NAMALWA (cell line): ENCODE data around the gene SEC24B.
"Not testable (repeated sequence)": the region's sequence is repeated elsewhere in the genome, so short reads cannot be mapped to it uniquely, and the experiment has no call there.

Source experiments
- DNase-seq: peaks from one replicate; pipeline ENCODE4 v3.0.0-alpha.2; 2015; ENCODE audit warnings: low spot score

Gene SEC24B

DNA sequence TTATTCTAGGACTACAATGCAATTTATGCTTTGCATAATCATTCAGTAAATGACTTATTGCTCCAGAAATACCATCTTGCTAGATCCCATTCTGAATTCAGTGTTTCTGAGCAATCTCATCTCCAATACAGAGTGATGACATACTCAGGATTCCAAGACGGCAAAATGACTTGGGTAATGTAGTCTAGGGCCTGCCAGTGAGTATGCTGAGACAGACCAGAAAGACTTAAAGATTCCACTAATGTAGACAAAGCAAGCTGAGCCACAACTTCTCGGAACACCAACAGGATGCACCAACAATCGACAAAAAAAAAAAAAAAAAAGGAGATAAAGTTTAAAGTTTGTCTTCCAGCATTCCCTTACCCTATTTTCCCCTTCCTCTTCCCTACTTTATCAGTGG, 919 bp upstream of the SEC24B start:
- DNase-seq, result peak; percentile 15

DNA sequence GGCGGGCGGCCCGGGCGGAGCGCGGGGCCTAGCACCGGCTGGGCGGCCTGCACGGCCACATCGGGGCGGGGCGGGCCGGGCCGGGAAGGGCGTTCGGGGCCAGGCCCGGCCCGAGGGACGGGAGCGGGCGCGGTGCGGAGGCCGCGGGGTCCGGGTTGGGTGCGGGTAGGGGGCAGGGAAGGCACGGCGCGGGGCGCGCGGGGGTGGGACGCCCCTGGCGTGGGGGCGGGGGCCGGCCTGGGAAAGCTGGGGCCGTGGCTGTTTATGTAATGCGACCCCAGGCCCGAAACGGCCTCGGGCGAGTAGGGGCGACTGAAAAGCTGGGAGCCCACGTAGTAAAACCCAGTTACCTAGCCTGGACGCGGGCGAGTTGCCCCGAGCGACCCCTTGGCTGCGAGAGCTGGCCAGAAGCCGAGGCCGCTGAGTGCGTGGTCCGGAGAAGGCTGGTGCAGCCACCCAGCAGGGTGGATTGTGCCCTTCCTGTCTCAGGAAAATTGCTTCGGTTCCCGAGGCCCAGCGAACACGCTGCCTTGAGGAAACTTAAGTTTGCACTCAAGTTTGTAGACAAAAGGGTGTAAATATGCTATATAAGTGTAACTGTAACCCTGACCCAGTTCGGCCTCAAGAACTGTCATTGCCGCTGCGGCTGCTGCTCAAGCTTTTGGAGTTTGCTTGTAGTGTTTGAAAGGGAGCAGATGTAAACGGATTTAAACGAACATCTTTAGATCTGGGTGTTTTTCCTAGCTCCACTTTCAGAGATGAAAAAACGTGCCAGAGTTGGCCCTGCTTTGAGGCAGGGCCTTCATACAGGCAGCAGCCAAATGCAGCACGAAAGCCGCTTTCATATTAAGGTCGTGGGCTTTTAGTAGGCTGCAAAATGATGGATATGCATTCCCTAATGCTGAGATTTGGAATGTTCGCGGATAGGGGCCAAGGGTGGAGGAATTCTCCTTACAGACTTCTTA, 674 bp downstream of the SEC24B start:
- DNase-seq, result peak; percentile 49

DNA sequence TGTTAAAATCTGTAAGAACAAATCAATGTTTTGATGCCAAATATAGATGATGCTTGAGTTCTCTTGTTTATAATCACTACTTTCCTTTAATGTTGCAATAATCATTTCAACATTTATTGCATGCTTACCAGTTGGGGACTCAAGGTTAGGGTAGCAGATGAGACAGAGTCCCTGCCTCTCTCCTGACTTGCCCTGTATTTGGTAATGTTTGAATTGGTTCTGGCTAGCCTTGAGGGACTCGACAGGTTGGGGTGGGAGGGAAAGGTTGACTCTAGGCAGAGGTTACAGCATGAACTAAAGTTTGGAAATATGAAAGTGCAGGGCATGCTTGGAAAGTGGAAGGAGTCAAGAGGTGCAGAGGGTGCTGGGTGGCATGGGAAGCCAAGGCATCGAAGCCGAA, 2.0 kb downstream of the SEC24B start:
- DNase-seq, result no peak

DNA sequence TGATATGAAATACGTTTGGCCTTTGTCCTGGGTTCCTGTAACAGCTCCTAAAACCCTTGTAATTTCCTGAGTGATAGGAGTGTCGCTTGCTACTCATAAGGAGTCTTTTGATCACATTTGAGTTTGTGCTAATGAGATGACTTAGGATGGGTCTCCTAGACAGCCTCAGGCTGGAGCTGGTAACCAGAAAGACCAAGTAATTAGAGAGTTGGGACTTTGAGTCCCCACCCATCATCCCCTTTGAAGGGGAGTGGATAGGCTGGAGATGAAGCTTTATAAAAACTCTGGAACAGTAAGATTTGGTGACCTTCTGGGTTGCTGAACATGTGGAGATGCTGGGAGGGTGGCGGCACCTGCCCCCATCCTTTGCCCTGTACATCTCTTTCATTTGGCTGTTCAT, 2.9 kb downstream of the SEC24B start:
- no peak for DNase-seq

DNA sequence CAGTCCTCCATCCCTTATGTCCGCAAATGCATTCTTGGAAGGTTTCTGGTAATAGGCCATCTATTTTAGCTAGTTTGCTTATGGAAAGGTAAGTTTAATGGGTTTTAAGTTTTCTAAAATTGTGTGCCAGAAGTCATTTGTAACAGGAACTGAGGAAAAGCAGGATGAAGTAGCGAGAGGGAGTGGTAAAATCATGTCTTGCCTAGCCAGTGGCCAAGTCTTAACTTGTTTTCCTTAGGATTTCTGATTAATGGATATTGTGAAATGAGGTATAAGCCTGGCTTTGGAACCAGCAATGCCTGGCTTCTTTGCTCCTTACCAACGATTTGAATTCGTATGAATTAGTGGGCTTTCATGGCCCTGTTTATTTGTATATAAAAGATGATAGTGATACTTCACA, 7.3 kb downstream of the SEC24B start:
- DNase-seq, result no peak

DNA sequence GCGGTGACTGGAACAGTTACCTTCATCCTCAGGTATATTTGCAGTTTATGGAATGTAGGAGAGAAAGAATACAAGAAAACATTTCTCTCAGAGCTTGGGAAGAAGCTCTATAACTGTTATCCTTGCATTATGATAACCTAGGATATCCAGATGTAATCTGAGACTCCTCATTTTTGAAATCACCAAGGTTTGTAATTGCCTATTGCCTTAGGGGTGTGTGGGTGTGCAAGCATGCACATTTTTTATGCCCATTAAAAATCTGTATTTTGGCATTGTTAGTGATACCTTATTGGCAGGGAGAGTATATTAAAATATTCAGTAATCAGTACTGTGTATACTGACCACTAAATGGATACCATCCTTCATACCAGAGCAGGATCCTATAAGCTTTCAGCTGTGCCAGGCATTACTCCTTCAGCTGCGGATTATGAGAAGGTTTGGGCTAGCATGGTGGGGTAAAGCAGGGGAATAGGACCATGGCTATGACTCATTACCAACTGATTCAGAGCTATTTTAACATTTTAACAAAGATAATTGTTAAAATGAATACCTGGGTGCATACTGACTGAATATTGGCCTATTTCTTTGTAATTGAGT, 8.3 kb downstream of the SEC24B start:
- DNase-seq, result no peak

DNA sequence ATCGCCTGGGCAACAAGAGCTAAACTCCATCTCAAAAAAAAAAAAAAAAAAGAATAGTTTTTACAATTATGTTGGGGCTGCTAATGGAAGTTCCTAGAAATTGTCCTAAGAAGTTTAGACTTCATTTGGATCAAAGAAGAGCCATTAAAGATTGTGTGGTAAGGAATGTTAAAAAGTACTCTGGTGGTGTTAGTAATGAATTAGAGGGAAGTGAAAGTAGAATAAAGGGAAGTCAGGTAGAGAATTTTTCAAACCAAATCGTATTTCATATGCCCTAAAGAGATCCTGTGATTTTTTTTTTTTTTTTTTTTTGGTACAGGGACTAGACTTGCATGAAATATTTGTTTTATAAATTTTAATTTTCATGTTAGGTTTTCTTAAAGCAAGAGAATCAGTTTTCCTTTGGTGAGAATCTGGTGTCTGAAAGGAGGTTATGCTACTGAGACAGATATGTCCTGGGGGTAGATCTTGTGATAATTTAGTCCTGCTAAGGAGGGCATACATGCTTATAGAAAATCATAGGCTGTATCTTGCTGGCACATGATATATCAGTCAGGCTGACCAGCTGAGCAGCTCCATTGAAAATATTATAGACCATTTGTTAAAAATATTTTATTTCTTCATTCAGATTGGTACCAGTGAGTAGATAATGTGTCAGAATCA, 10.7 kb downstream of the SEC24B start:
- peak; percentile 58 for DNase-seq

DNA sequence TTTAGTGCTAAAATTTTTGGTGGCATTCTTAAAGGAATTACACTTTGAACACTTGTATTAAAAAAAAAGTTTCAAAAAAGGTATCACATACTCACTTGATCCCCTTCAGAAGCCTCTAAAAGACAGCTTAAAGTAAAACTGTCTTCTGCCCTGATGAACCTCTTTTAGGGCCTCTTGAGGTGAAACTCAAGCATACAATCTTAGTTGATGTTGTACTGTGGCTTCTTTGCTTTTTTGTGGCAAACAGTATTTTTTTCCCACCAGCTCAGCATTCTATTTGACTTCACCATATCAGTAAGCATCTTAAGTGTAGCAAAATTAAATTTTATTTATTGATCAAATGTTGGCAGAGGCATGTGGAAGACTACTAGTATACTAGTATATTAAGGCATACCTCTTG, 13.7 kb downstream of the SEC24B start:
- no peak for DNase-seq

DNA sequence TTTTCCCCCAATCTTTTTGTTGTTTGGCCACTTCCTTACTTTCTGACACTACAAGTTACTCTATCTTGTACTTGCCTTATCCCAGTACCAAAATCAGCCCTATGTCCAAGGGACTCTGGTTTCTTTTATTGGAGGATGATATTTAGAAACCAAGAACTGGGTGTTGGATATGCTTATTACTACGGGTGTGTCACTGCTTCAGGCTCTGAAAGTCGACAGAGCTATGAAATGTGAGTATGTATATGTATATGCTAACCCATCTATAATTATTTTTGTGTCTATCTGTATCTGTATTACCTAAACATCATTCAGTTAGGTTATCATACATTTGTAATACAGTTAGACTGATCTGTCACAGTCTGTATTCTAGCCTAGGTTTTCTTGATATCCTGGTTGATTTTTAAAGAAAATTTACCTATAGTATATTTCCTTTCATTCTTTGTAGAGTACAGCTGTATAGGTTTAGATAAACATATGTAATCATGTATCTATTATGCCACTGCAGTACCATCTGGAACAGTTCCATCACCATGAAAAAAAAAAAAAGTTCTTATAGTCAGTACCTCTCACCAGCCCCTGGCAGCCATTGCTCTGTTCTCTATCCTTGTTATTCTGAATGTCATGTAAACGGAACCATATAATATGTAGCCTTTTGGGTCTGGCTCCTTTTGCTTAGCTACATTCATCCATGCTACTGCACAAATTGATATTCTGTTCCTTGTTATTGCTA, 18.1 kb downstream of the SEC24B start:
- DNase-seq, result no peak

DNA sequence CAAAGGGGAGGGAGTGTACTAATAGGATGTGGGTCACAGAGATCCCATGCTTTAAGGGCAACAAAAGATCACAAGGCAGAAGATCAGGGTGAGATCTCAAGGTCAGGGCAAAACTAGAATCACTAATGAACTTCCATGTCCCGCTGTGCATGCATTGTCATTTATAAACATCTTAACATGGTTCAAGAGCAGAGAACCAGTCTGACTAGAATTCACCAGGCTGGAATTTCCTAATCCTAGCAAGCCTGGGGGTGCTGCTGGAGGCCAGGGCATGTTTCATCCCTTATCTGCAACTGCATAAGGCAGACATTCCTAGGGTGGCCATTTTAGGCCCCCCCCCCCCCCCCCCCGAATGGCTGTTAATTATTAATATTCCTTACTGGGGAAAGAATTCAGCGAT, 19.5 kb downstream of the SEC24B start:
- DNase-seq, result not testable (repeated sequence)

DNA sequence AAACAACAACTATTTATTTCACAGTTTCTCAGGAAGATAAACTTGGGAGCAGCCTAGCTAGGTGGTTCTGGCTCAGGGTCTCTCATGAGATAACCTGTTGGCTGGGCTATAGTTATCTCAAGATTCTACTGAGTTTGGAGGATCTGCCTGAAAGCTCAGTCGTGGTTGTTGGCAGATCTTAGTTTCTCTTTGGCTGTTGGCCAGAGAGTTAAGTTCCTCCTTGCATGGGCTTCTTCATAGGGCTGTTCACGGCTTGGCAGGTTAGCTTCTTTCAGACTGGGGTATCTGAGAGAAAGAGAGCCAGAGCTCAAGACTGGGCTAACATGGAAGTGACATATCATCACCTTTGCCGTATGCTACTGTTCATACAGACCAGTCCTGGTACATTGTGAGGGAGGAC, 28.7 kb downstream of the SEC24B start:
- peak; percentile 22 for DNase-seq

DNA sequence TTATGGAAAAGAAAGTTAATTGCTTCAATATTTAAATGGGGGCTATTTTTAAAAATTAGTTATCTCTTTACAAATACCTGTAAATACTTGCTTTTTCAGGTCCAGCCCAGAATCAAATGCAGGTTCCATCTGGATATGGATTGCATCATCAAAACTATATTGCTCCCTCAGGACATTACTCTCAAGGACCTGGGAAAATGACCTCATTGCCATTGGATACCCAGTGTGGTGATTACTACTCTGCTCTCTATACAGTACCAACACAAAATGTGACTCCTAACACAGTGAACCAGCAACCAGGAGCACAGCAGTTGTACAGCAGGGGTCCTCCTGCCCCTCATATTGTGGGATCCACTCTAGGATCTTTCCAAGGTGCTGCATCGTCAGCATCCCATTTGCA, 29.2 kb downstream of the SEC24B start:
- DNase-seq, result no peak

DNA sequence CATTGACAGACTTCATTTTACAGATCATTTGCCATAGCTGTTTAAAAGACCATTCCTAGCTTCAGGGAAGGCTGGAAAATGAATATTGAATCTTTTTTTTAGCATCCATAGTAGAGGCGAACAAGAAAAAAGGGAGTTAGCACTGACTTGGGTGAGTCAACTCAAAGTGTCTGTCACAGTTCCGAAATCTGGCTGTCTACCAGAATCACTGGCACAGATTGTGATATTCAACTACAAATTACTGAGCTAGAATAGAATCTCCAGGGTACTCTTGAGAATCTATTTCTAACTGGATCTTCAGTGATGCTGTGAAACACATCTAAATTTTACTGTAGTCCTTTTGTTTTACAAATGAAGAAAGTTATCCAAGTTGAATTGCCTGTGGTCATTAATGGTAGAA, 31.5 kb downstream of the SEC24B start:
- no peak for DNase-seq

DNA sequence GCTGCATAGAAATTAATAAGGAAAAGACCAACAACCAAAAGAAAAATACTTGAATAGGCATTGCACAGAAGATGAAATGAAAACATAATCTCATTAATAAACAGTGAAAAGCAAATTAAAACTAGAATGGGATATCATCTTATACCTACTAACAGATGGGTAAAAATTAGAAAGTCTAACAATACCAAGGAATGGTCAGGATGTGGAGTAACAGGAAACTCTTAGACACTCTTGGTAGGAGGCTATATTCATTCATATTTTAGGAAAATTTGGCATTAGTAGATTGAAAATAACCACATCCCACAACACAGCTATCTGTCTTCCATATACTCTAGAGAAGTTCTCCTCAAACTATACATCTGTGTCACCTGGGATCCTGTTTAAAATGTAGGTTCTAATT, 36.3 kb downstream of the SEC24B start:
- DNase-seq, result no peak

DNA sequence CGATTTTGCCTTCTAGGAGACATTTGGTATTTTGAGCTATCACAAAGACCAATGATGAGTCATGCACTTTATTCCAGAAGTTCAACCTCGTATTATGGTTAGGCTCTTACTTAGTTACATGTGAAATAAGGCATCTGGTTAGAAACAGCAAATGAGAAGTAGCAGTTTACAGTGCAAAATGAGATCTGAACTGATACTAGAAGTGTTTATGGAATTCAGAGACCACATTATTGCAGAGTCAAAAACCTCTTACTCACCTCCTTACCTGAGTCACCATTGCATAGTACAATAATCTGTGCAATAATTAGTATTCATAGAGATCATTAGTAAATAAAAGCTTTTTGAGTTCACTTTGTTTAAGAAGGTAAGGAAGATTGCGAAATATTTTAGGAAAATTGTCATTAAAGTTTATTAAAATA, 38.7 kb downstream of the SEC24B start:
- no peak for DNase-seq

DNA sequence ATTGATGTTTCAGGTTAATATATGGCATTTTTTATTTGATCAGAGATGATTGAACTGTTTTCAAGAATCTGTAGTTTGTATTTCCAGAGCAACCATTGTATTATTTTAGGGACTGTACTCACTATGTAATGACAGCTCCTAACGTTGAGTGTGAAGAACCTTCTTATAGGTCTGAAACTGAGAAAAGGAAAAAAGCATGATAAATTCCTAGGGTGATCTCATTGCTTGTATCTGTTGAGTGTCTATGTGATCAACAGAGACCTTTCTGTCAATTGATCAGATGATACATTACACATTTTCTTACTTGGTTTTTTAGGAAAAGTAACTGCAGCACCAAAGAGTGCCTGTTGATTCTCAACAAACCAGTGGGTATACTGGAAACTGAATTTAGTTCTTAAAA, 40.2 kb downstream of the SEC24B start:
- no peak for DNase-seq

DNA sequence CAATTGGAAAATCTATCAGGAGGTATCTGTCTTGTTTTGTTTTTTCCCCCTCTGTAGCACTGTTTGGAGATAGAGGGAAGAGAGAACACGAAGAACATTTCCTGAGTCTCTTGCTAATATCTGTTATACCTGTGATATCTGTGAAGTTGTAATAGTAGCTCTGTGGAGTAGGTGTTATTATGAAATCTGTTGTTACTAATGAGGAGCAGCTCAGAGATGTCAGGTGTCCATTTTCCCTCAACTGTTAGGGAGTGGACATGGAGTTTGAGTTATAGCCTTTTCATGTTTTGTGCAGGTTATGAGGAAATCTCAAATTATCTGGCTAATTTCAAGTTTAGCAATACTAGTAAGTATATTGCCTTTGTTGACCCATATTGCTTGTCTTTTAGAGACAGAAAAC, 52.4 kb downstream of the SEC24B start:
- no peak for DNase-seq

DNA sequence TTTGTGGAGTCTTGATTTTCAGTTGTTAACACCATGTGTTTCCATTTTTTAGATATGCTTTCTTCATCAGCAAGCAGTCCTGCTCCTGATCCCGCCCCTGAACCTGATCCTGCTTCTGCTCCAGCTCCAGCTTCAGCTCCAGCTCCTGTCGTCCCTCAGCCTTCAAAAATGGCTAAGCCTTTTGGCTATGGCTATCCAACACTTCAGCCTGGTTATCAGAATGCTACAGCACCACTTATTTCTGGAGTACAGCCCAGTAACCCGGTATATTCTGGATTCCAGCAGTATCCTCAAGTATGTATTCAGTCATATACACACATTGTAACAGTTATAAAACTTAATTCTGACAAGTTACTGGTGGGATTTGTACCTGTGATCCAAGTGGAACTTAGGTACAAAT, 60.9 kb downstream of the SEC24B start:
- no peak for DNase-seq

DNA sequence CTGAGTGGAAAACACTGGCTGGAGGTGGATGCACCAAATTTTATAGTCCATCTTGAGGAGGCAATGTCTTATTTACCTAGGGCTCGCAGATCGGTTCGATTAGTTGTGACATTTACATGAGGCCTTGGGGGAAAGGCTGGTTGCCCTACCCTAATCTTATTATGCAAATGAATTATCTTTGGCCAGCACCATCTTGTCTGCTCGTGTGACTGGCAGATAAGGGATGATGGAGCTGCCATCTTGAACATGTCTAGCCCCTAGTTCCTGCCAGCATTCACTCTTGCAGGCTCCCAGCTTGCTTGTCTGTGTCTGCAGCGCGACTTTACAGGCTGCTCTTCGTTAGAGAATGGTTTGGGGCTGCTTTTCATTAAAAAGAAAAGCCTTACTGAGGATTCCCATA, 61.9 kb downstream of the SEC24B start:
- no peak for DNase-seq

DNA sequence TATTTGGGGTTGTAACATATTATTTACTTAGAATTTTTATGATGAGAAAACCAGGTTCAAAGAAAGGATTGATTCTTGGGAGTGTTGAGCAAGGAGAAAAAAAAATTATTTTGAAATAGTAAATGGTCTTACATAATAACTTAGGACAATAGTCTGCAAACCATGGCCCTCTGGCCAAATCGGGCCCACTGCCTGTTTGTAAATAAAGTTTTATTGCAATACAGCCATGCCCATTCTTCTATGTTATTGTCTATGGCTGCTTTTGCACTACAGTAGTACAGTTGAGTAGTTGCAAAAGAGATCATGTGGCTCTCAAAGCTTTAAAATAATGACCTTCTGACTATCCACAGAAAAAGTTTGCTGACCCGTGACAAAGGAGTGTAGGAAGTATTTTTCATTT, 63.3 kb downstream of the SEC24B start:
- no peak for DNase-seq

DNA sequence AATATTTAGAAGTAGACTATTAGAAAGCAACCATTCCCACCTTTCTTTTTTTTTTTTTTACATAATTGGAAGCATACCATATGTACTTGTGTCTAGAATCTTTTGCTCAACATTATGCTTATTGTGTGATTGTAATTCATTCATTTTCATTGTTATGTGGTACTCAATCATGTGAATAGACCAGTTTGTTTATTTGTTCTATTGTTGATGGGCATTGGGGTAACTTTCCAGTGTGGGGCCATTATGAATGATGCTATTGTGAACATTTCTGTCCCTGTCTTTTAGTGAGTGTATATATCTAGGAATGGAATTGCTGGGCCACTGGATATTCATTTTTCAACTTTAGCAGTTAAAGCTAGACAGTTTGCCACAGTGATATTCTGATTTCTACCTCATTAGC, 63.9 kb downstream of the SEC24B start:
- no peak for DNase-seq

DNA sequence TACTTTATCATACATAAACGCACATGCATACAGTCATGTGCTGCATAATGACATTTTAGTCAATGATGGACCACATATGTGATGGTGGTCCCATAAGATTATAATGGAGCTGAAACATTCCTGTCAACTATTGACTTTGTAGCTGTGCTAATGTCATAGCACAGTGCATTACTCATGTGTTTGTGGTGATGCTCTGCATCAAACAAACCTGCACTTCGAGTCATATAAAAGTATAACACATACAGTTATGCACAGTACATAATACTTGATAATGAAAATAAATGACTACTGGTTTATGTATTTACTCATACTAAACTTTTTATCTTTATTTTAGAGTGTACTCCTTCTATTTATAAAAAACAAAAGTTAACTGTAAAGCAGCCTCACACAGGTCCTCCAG, 65.9 kb downstream of the SEC24B start:
- no peak for DNase-seq
